HCT116 (cell line): ENCODE results near the gene DRD2. TPM values are rescaled to one million over a fixed set of nuclear protein-coding genes. Genes with fewer than 3 reads are reported as not detected.

Experiments
- ATAC-seq: fragments of 200-7000 bp; cut with Tn5 transposase; 2 replicates; pipeline ENCODE4 v1.9.1; 2020; ENCODE audit warnings: mild to moderate bottlenecking, moderate library complexity
- BruUV-seq: library from RNA; stranded (reverse); fragments of 400-500 nt; replicated peaks from 2 replicates; lab custom pipeline; 2021; lab: Mats Ljungman, UMichigan
- CTCF ChIA-PET: fragments of 300-600 bp; sonication (Branson Sonifier 250); formaldehyde crosslinking; loops from one replicate; lab custom pipeline; 2021; ENCODE audit warnings: antibody characterized with exemption; lab: Charles Lee
- POLR2A ChIA-PET: fragments of 300-600, 350-600 bp; sonication (Branson Sonifier 250); formaldehyde crosslinking; loops from one replicate; lab custom pipeline; 2021; ENCODE audit warnings: antibody characterized with exemption; lab: Charles Lee
- RAD21 ChIA-PET, 2 experiments: fragments of 300-600 bp; sonication (Branson Sonifier 250); formaldehyde crosslinking; loops; one replicate each; lab custom pipeline; 2023; ENCODE audit warnings: low total read pairs in 2 of 2; ENCODE audit not compliant: uncharacterized antibody in 2 of 2, unreplicated experiment in 2 of 2, low non-redundant PET in 1 of 2; lab: Charles Lee
- DNase-seq: peaks from one replicate; pipeline ENCODE4 v3.0.0-alpha.2; 2010; ENCODE audit warnings: low read depth, low spot score
- H2AFZ ChIP-seq: fragments of 200-600 bp; shearing (Covaris generic), sonication (generic); 2 replicates; pipeline ENCODE4 v1.6.1; 2017; ENCODE audit warnings: low read depth, mixed run types, mixed read lengths, antibody characterized with exemption, low read length; ENCODE audit not compliant: poor library complexity, severe bottlenecking
- H3K27ac ChIP-seq: 2 replicates; pipeline ENCODE4 v1.5.1; 2012; ENCODE audit warnings: low read depth, low read length
- H3K27me3 ChIP-seq: fragments of 200-600 bp; sonication (generic); 2 replicates; pipeline ENCODE4 v1.6.1; 2016; ENCODE audit warnings: mixed run types, low read length, mixed read lengths; ENCODE audit not compliant: insufficient read depth
- H3K36me3 ChIP-seq, 2 experiments: fragments of 200-500 bp in 1 of 2; fragments of 200-600 bp in 1 of 2; sonication (Bioruptor generic) in 1 of 2; sonication (generic) in 1 of 2; 2 replicates each; pipeline versions ENCODE4 v1.5.1 to v1.6.1; 2014 to 2016; ENCODE audit warnings: low read length in 2 of 2, inconsistent platforms in 1 of 2, mixed read lengths in 1 of 2, mixed run types in 1 of 2; ENCODE audit not compliant: insufficient read depth in 2 of 2, control insufficient read depth in 1 of 2
- H3K4me1 ChIP-seq, 2 experiments: fragments of 200-600 bp in 1 of 2; sonication (generic) in 1 of 2; 2 replicates each; pipeline versions ENCODE4 v1.5.1 to v1.6.1; 2012 to 2017; ENCODE audit warnings: low read length in 2 of 2, inconsistent platforms in 1 of 2, mild to moderate bottlenecking in 1 of 2, mixed read lengths in 1 of 2, mixed run types in 1 of 2, moderate library complexity in 1 of 2; ENCODE audit not compliant: insufficient read depth in 2 of 2, control insufficient read depth in 1 of 2
- H3K4me2 ChIP-seq: fragments of 200-600 bp; sonication (generic); 2 replicates; pipeline ENCODE4 v1.6.1; 2017; ENCODE audit warnings: mixed run types, low read length, mixed read lengths
- H3K4me3 ChIP-seq, 2 experiments: fragments of 200-600 bp in 1 of 2; sonication (generic) in 1 of 2; replicated peaks in 1 of 2; 2 replicates each; pipeline ENCODE4 v1.5.1; 2011 to 2016; ENCODE audit warnings: low read length in 2 of 2, control low read depth in 1 of 2, low read depth in 1 of 2, mild to moderate bottlenecking in 1 of 2, mixed read lengths in 1 of 2, mixed run types in 1 of 2
- H3K79me2 ChIP-seq: fragments of 200-600 bp; sonication (generic); 2 replicates; pipeline ENCODE4 v1.6.1; 2017; ENCODE audit warnings: mild to moderate bottlenecking, mixed run types, low read length, moderate library complexity, mixed read lengths; ENCODE audit not compliant: insufficient read depth
- H3K9ac ChIP-seq: fragments of 200-600 bp; sonication (generic); 2 replicates; pipeline ENCODE4 v1.6.1; 2016; ENCODE audit warnings: low read length, mixed read lengths
- H3K9me2 ChIP-seq: fragments of 200-600 bp; sonication (generic), shearing (Covaris generic); 2 replicates; pipeline ENCODE4 v1.6.1; 2017; ENCODE audit warnings: mixed run types, mild to moderate bottlenecking, moderate library complexity; ENCODE audit not compliant: insufficient read depth
- H3K9me3 ChIP-seq, 2 experiments: fragments of 200-500 bp in 1 of 2; fragments of 200-600 bp in 1 of 2; sonication (Bioruptor generic) in 1 of 2; sonication (generic) in 1 of 2; 2 replicates each; pipeline ENCODE4 v1.6.1; 2014 to 2017; ENCODE audit warnings: low read length in 2 of 2, mixed read lengths in 2 of 2, inconsistent platforms in 1 of 2, low read depth in 1 of 2, mild to moderate bottlenecking in 1 of 2, mixed run types in 1 of 2, moderate library complexity in 1 of 2; ENCODE audit not compliant: control insufficient read depth in 1 of 2, insufficient read depth in 1 of 2
- H4K20me1 ChIP-seq: fragments of 200-600 bp; sonication (generic), shearing (Covaris generic); 2 replicates; pipeline ENCODE4 v1.6.1; 2017; ENCODE audit warnings: mixed run types, mild to moderate bottlenecking, moderate library complexity; ENCODE audit not compliant: insufficient read depth
- CTCF ChIP-seq, 3 experiments: fragments of 200-600 bp in 1 of 3; sonication (generic) in 1 of 3; IDR thresholded peaks in 2 of 3; conservative IDR thresholded peaks in 1 of 3; 2 replicates each; pipeline ENCODE4 v1.5.1; 2012 to 2017; ENCODE audit warnings: low read depth in 2 of 3, low read length in 2 of 3, antibody characterized with exemption in 1 of 3, borderline replicate concordance in 1 of 3, control low read depth in 1 of 3, mild to moderate bottlenecking in 1 of 3, mixed read lengths in 1 of 3, mixed run types in 1 of 3, moderate library complexity in 1 of 3; ENCODE audit not compliant: insufficient read depth in 1 of 3
- EZH2 ChIP-seq: fragments of 200-600 bp; sonication (generic); IDR thresholded peaks from 2 replicates; pipeline ENCODE4 v1.6.1; 2017; ENCODE audit warnings: antibody characterized with exemption, mixed run types
- EZH2phosphoT487 ChIP-seq: fragments of 200-600 bp; IDR thresholded peaks from 2 replicates; pipeline ENCODE4 v1.6.1; 2018; ENCODE audit warnings: antibody characterized with exemption, borderline replicate concordance
- JUND ChIP-seq: IDR thresholded peaks from 2 replicates; pipeline ENCODE4 v1.6.1; 2012
- MAX ChIP-seq: IDR thresholded peaks from 2 replicates; pipeline ENCODE4 v1.6.1; 2012
- SIN3A ChIP-seq: IDR thresholded peaks from 2 replicates; pipeline ENCODE4 v1.6.1; 2012; ENCODE audit warnings: low read depth
- SP1 ChIP-seq: IDR thresholded peaks from 2 replicates; pipeline ENCODE4 v1.6.1; 2012; ENCODE audit warnings: low read depth
- SRF ChIP-seq: IDR thresholded peaks from 2 replicates; pipeline ENCODE4 v1.6.1; 2012; ENCODE audit warnings: low read depth
- YY1 ChIP-seq: IDR thresholded peaks from 2 replicates; pipeline ENCODE4 v1.6.1; 2011; ENCODE audit warnings: low read length, low read depth, moderate library complexity, mild to moderate bottlenecking; ENCODE audit not compliant: insufficient replicate concordance; ENCODE audit errors: extremely low read depth
- ZNF274 ChIP-seq: fragments of 200-500 bp; sonication (Bioruptor generic); IDR thresholded peaks from 2 replicates; pipeline ENCODE4 v1.6.1; 2014; ENCODE audit warnings: mild to moderate bottlenecking, low read depth, low read length, inconsistent platforms
- intact Hi-C: fragments of 100-400 bp; cut with micrococcal nuclease; formaldehyde crosslinking; loops from 2 replicates; pipeline ENCODE4 v1.10.0; 2022
- total RNA-seq: library from RNA; stranded (reverse); gene quantifications from one replicate; pipeline ENCODE4 v1.2.1, GENCODE V29; 2021; ENCODE audit not compliant: unreplicated experiment

The DRD2 gene
- total RNA-seq, 1 experiment from 2014 or later, result not detected

DNA sequence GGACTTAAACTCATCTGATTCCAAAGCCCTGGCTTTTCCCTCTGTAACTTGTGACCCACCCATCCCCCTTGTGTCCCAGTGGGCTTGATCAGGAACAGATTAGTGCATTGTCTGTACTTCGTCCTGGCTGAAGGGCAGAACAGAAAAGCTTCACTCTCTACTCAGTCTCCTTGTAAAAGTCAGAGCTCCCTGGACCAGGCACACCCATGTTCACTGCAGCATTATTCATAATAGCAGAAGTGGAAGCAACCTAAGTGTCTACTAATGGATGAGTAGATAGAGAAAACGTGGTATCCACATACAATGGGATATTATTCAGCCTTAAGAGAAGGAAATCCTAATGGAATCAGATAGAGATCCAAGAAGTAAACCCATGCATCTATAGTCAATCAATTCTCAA, 20.7 kb downstream of the DRD2 start:
- no peak for TF ChIP-seq SIN3A
- TF ChIP-seq EZH2phosphoT487, result no peak
- TF ChIP-seq MAX, result no peak
- TF ChIP-seq YY1, result no peak
- TF ChIP-seq CTCF (IDR thresholded peaks at IDR 0.05 in 2 of 3, conservative IDR thresholded peaks at IDR 0.05 in 1 of 3; ENCODE audit: borderline replicate concordance in 1 of 3, insufficient read depth in 1 of 3, low read depth in 2 of 3, low read length in 2 of 3), result no peak
- no peak for TF ChIP-seq JUND
- TF ChIP-seq EZH2, result no peak
- TF ChIP-seq SP1, result no peak
- TF ChIP-seq ZNF274, result no peak
- no peak for TF ChIP-seq SRF
- H3K4me1 ChIP-seq, result no peaks in the 10 kb centered on the region
- H3K36me3 ChIP-seq, result no peaks in the 10 kb centered on the region
- DNase-seq (no peak), ATAC-seq (no peak)
- H3K9ac ChIP-seq, result no peak overlapping the region
- no peaks in the 10 kb centered on the region for H4K20me1 ChIP-seq
- H3K4me3 ChIP-seq, result no peak overlapping the region
- H3K9me2 ChIP-seq, result no peaks in the 10 kb centered on the region
- H3K4me2 ChIP-seq, result no peak overlapping the region
- H3K79me2 ChIP-seq, result no peaks in the 10 kb centered on the region
- ChIA-PET POLR2A (no interaction called here), CTCF (no interaction called here), RAD21 (no interaction called here)
- no peak overlapping the region for H3K27ac ChIP-seq
- H3K27me3 ChIP-seq, result peaks cover 6% of the 10 kb centered on the region; the same call in 1 of the 2 replicates
- no peaks in the 10 kb centered on the region for H3K9me3 ChIP-seq
- intact Hi-C loops, result no loop called here
- no TSS peak for BruUV-seq
- no peak overlapping the region for H2AFZ ChIP-seq
